ENCODE data around the gene EIF4EBP3. TPM values are rescaled to one million over a fixed set of nuclear protein-coding genes. Genes with fewer than 3 reads are reported as not detected.

The EIF4EBP3 gene
- total RNA-seq, 6 experiments from 2014 or later: 1.8 to 4.0 (median 2.9) TPM

DNA sequence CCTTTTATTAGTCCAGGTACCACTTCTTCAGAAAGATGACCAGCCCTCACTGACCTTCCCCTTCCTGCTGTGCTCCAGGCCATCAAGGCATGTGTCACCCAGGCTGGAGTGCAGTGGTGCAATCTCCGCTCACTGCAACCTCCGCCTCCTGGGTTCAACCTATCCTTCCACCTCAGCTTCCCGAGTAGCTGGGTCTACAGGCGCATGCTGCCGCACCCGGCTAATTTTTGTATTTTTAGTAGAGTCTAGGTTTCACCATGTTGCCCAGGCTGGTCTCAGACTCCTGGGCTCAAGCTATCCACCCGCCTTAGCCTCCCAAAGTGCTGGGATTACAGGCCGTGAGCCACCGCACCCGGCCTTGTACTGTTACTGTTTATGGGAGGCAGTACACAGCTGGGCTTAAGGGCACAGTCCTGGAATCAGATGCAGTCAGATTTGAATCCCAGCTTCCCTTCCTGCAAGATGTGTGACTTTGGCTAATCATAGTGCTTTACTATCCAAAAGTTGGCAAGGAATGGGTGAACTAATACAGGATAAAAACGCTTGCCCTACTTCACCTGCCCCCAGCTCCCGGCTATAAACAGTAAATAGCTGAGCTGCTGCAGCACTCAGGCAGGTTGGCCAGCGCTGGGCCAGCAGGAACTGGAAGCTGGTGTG, 483 bp upstream of the EIF4EBP3 start:
- H3K27me3 Mint-ChIP-seq (ENCODE audit: insufficient read depth): peaks cover 14% of the 10 kb centered on the region
- TF ChIP-seq, protein P1, sequence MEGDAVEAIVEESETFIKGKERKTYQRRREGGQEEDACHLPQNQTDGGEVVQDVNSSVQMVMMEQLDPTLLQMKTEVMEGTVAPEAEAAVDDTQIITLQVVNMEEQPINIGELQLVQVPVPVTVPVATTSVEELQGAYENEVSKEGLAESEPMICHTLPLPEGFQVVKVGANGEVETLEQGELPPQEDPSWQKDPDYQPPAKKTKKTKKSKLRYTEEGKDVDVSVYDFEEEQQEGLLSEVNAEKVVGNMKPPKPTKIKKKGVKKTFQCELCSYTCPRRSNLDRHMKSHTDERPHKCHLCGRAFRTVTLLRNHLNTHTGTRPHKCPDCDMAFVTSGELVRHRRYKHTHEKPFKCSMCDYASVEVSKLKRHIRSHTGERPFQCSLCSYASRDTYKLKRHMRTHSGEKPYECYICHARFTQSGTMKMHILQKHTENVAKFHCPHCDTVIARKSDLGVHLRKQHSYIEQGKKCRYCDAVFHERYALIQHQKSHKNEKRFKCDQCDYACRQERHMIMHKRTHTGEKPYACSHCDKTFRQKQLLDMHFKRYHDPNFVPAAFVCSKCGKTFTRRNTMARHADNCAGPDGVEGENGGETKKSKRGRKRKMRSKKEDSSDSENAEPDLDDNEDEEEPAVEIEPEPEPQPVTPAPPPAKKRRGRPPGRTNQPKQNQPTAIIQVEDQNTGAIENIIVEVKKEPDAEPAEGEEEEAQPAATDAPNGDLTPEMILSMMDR (IDR thresholded peaks at IDR 0.05): no peak
- peaks cover 36% of the 10 kb centered on the region for H3K36me3 Mint-ChIP-seq (ENCODE audit: low read depth)
- peaks cover 42% of the 10 kb centered on the region for H3K4me1 Mint-ChIP-seq (ENCODE audit: low read depth)
- H3K27ac Mint-ChIP-seq: peak overlapping the region; percentile 80
- DNase-seq: no peak
- H3K9me3 Mint-ChIP-seq: no peaks in the 10 kb centered on the region
- peak overlapping the region; percentile 68 for H3K4me3 Mint-ChIP-seq

DNA sequence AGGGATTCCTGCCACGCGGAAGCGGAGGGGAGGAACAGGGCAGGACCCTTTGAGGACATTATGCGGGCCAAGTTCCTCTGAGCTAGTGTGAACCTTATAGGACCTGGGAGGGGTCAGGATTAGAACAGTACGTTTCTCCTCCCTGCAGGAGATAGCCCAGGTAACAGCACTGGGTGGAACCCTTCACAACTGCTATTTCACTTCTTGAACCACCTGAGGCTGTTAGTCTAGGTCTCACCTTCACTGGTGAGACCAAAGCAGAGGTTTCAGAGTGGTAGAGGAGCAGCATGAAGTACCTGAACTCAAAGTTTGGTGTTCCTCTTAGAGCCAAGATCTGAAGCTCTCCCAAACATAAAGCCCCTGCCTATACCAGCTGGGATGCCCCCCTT, 832 bp downstream of the EIF4EBP3 start:
- no peak for DNase-seq
- TF ChIP-seq, protein P1 (IDR thresholded peaks at IDR 0.05): no peak
- Mint-ChIP-seq H3K4me3 (peak overlapping the region; percentile 68), H3K36me3 (ENCODE audit: low read depth) (peaks cover 42% of the 10 kb centered on the region), H3K9me3 (no peaks in the 10 kb centered on the region), H3K27me3 (ENCODE audit: insufficient read depth) (peaks cover 14% of the 10 kb centered on the region), H3K27ac (peak overlapping the region; percentile 80), H3K4me1 (ENCODE audit: low read depth) (peaks cover 49% of the 10 kb centered on the region)

DNA sequence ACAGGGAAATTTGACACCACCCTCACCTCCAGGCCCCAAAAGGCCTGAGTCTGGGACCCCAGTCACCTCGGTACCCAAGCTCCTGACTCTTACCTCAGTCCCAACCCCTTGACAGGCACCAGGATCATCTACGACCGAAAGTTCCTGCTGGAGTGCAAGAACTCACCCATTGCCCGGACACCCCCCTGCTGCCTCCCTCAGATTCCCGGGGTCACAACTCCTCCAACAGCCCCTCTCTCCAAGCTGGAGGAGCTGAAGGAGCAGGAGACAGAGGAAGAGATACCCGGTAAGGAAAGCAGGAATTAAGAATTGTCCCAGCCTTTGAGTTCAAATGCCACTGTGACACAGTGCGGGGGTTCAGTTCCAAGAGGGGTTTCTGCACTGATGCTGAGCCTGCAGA, 1.3 kb downstream of the EIF4EBP3 start:
- H3K9me3 Mint-ChIP-seq: no peaks in the 10 kb centered on the region
- H3K27ac Mint-ChIP-seq: peak overlapping the region; percentile 80
- H3K4me3 Mint-ChIP-seq: no peak overlapping the region
- DNase-seq: no peak
- H3K4me1 Mint-ChIP-seq (ENCODE audit: low read depth): peaks cover 54% of the 10 kb centered on the region
- peaks cover 46% of the 10 kb centered on the region for H3K36me3 Mint-ChIP-seq (ENCODE audit: low read depth)
- H3K27me3 Mint-ChIP-seq (ENCODE audit: insufficient read depth): peaks cover 14% of the 10 kb centered on the region
- TF ChIP-seq, protein P1 (IDR thresholded peaks at IDR 0.05): no peak

DNA sequence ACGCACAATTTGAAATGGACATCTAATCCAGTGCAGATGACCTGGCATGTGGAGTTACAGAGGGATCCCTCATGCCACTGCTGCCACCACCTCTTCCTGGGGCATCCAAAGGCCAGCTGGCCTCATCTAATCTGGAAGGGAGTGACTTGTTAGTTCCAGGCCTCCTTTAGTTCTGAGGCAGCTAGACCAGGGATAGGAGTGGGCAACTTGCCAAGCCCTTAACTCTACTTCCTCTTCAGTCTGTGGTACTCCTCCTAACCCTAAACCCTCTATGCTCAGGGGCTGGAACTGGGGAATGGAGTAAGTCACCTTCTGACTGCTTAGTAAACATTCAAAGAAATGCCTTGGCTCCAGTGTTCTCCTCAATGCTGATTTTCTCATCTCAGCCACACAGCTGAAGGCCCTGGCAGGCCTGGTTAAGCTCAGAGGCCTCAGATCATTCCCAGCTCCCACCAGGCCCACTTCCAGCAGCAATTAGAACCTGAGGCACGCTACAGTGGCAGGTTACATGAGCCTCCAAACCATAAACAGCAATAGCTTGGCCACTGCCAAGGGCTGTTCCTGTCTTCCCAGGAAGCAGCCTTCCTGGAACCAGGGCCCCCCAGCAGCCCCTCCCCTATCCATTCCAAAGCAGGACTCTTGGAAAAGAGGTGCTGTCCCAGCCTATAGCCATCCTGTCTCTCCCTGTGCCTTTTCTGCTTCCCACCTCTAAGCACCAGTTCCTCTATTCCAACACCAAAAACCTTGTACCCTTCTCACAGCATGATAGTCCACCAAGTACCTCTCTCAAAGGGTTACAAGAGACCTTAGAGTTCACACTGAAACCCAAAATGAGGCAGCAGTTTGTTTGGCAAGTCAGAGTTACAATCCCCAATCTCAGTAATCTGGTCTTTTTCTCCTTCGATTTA, 2.0 kb downstream of the EIF4EBP3 start:
- Mint-ChIP-seq H3K9me3 (no peaks in the 10 kb centered on the region), H3K36me3 (ENCODE audit: low read depth) (peaks cover 44% of the 10 kb centered on the region), H3K4me3 (peak overlapping the region; percentile 10; the same call in 1 of the 2 replicates), H3K27ac (peak overlapping the region; percentile 80), H3K27me3 (ENCODE audit: insufficient read depth) (peaks cover 16% of the 10 kb centered on the region), H3K4me1 (ENCODE audit: low read depth) (peaks cover 61% of the 10 kb centered on the region)
- no peak for DNase-seq
- TF ChIP-seq, protein P1 (IDR thresholded peaks at IDR 0.05): no peak

DNA sequence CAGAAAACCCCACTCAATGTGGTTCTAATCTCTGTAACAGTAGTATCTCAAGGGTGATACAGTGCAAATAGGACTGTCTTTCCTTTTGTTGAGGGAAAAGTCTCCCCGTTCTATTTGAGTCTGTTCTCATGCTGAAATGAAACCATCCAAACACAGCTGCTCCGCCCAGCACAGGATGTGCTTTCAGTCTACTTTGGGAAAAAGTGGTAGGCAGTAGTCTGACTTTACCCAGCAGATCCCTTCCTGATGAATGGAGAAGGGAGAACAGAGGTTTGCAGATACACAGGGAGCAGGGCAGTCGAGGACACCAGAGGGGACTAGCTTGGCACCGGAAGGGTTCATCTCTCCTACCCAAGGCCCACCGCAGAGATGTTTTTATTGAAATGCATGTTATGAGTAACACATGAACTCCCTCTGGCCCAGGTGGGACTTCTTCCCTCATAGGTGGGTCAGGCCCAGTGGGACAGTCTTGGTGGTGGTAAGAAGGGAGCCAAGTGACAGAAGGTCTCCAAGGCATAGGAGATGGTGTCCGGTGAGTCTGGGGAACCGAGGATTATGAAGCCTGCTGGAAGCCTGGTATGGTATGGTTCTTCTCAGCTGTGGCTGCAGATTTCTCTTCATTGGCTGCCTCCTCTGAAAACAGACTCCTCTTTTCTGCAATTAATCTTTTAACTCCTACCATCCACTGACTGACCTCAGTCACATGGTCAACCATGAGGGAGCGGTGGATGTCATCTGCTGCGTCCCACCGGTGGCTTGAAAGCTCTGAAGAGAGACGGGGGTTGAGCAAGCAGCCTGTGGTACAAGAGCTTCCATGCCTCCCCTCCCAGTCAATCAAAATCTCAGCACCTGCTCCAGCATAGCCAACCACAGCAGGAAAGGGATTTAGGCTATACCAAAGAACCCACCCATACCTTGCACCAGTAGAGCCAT, 3.0 kb downstream of the EIF4EBP3 start:
- Mint-ChIP-seq H3K4me3 (no peak overlapping the region), H3K27ac (peak overlapping the region; percentile 80; the same call in 1 of the 2 replicates), H3K27me3 (ENCODE audit: insufficient read depth) (peaks cover 16% of the 10 kb centered on the region), H3K36me3 (ENCODE audit: low read depth) (peaks cover 42% of the 10 kb centered on the region), H3K9me3 (no peaks in the 10 kb centered on the region), H3K4me1 (ENCODE audit: low read depth) (peaks cover 70% of the 10 kb centered on the region)
- no peak for DNase-seq
- TF ChIP-seq, protein P1 (IDR thresholded peaks at IDR 0.05): no peak
